ENCODE measurements around the gene TPTE.

DNA sequence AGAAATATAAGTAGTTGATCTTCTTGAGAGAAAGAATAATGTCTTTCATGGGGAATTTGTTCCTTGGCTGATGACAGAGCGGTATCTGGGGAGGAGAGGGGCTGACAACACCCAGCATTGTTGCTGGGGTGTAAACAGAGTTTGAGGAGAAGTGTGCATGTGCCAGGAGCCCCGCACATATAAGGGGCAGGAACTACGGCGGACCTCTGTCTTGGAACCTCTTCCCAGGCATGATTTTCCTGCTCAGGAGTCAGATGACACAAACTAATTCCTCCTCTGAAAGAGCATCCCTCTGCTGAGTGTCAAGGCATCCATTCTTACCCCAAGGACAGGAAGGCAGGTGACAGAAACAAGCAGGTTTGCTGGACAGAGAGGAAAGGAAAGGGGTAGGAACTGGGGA is 119.1 kb downstream of the TPTE start:
- TF ChIP-seq, protein P1, sequence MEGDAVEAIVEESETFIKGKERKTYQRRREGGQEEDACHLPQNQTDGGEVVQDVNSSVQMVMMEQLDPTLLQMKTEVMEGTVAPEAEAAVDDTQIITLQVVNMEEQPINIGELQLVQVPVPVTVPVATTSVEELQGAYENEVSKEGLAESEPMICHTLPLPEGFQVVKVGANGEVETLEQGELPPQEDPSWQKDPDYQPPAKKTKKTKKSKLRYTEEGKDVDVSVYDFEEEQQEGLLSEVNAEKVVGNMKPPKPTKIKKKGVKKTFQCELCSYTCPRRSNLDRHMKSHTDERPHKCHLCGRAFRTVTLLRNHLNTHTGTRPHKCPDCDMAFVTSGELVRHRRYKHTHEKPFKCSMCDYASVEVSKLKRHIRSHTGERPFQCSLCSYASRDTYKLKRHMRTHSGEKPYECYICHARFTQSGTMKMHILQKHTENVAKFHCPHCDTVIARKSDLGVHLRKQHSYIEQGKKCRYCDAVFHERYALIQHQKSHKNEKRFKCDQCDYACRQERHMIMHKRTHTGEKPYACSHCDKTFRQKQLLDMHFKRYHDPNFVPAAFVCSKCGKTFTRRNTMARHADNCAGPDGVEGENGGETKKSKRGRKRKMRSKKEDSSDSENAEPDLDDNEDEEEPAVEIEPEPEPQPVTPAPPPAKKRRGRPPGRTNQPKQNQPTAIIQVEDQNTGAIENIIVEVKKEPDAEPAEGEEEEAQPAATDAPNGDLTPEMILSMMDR (IDR thresholded peaks at IDR 0.05): no peak
- TF ChIP-seq ZFX (IDR thresholded peaks at IDR 0.05; ENCODE audit: borderline replicate concordance): no peak
